Right renal cortex interstitium (tissue), 3 donors: ENCODE measurements around the gene ZFYVE9. TPM values are rescaled to one million over a fixed set of nuclear protein-coding genes. Genes with fewer than 3 reads are reported as not detected.

Source experiments
- DNase-seq, 3 donors: peaks; one replicate each; pipeline ENCODE4 v3.0.0-alpha.2; 2013; ENCODE audit warnings: low read depth in 3 of 3, low spot score in 2 of 3
- polyA plus RNA-seq, 3 donors: library from polyadenylated mRNA; unstranded; fragments of 120-200 nt; gene quantifications; one replicate each; pipeline ENCODE4 v1.2.1, GENCODE V29; 2013; ENCODE audit not compliant: insufficient read length in 3 of 3

The ZFYVE9 gene
- polyA plus RNA-seq, 3 donors, result 36.9 to 40.9 (median 39.5) TPM

DNA sequence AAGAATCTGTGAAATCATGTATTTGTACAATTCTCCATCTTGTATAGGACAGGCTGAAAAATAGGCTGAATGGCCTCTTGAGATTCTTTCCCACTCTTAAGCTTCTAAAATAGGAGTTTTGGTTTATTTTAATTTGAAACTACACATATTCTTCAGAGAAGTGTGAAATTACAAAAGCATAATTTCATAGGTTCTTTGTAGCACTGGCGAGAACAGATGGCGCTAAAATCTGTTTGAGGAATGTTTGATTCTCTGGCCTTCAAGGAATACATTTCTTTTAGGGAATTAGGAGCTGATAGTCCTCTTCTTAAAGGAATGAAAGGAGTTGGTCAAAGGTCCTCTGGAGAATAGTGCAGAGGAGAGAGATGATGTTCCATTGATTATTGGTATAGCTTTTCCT is 179.2 kb downstream of the ZFYVE9 start:
- no peak for DNase-seq

DNA sequence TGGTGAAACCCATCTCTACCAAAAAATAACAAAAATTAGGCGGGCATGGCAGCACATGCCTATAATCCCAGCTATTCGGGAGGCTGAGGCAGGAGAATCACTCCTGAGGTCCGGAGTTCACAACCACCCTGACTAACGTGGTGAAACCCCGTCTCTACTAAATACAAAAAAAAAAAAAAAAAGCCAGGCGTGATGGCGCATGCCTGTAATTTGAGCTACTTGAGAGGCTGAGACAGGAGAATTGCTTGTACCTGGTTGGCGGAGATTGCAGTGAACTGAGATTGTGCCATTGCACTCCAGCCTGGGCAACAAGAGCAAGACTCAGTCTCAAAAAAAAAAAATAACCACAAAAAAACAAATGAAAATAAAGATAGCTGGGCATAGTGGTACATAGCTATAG is 181.8 kb downstream of the ZFYVE9 start:
- DNase-seq, result no peak

DNA sequence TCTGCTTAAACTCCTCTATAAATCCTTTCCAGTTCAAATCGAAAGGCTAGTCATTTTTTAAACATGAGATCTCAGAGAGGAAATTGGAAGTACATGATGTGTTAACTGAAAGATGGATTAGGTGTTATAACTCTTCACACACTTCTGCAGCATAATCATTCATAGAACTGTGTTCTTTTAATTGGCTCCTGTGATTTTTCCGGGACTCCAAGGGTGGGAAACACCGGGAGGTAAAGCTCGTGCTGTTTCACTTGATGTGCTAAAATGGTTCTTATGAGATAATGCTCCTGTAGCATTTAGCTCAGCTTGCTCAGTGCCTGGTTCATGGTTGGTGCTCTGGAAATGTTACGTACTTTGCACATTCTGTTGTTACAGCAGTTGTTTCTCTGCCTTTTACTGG is 183.9 kb downstream of the ZFYVE9 start:
- DNase-seq, result no peak

DNA sequence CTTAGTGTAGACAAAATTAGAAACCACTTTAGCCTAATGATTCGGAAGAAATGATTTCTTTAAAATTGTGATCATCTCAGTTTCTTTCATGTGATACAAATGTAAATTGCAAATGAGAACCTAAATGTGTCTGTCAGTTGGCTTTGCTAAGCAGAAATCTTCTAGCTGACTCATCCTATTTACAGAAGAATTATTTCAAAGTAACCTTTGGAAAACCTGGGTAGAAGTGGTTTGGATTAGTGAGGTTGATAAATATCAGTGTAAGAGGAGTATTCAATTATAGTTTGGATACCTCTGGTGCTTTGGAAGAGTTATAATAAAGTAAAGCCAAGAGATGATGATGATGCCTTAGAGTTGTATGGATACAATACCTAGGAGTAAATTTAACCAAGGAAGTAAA is 186.7 kb downstream of the ZFYVE9 start:
- DNase-seq, result no peak

DNA sequence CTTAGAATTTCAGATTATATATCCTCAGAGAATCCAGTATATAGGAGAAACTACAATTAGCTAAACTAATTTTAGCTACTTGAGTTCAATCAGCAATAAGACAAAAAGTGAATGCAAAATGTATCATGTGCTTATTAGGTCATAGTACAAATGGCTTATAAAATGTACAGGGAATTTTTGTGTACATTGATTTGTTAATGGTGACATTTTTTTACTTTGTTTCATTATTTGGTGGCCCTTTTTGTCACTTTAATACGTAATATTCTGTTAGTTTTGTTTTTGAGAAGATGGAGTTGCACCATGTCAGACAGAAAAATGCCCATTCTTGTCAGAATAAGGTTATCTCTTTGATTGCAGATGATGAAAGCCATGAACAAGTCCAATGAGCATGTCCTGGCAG is 190.5 kb downstream of the ZFYVE9 start:
- DNase-seq, result no peak

DNA sequence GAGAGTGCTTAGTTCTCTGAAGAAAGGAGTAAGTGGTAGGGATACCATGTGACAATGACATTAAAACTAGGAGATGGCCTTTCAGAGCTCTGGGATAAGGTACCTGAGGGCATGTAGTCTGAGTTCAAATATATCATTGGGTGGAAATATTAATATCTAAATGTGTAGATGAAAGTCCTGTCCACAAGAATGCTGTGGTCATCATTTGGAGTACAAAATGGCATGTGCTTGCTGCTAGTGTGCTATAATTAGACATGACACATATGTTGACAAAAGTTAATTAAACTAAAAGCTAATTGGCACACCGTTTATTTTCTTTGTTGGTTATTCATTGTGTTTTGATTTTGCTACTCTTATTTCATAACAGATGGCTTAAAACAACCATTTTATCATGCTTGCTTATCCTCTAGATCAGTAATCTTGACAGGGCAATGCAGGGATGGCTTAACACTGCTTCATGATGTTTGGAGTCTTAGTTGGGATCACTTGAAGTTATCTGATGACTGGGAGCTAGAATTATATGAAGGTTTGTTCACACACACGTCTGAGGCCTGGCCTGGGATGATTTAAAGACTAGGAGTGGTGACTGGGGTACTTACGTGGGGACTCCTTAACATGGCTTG is 193.1 kb downstream of the ZFYVE9 start:
- DNase-seq, result no peak

DNA sequence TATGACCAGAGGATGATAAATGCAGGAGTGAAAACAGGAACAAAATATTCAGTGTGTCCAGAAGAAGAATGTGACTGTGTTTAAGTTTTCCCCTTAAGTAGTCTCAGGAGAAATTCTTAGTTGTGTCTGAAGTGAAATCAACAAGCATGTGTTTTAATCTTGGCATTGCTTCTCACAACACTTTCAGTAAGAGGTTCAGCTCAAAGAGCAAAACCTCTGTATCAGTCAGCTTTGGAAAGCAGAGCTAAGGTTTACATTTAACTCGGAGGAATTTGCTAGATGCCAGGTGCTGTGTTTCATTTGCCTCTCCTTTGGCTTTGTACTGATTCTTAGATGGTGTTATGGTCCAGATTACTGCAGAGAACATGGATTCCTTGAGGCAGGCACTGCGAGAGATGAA is 195.6 kb downstream of the ZFYVE9 start:
- no peak for DNase-seq

DNA sequence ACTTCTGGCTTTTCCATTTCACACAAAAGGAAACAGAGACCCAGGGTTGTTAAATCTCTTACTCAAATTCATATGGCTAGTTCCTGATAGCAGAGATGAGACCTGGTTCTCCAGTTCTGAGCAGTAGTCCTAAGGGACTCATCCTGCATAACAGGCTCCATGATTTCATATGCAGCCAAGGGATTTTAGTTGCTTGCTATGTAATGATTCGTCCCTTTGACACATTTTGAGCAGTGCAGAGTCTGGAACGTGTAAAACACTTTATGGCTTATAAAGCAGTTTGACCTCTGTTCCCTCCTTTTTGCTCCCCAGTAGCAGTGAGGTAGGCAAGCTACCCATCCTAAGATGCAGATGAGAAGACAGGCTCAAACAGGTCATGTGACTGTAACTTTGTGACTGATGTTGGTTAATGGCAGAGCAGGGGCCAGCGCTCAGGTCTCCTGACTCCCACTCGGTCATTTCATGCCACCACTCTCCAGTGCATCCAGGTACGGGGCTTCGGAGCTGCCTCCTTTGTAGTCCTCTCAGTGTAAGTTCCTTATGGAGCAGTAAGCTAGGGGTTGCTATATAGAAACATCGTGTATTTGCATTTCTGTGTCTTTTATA is 199.9 kb downstream of the ZFYVE9 start:
- no peak for DNase-seq

DNA sequence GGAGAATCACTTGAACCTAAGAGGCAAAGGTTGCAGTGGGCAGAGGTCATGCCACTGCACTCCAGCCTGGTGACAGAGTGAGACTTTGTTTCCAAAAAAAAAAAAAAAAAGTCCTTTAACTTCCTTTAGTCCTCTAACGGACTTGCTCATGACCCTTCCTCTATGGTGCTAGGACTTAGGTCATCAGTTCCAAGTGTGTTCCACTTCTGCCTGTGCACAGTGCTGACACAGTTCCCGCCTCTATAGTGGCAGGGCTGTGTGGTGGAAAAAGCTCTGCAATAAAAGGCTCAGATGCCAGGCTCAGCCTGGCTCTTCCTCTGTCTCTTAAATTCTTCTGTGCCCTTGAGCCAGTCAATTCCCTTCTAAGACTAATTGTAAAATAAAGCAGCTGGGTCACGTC is 202.1 kb downstream of the ZFYVE9 start:
- DNase-seq, result no peak

DNA sequence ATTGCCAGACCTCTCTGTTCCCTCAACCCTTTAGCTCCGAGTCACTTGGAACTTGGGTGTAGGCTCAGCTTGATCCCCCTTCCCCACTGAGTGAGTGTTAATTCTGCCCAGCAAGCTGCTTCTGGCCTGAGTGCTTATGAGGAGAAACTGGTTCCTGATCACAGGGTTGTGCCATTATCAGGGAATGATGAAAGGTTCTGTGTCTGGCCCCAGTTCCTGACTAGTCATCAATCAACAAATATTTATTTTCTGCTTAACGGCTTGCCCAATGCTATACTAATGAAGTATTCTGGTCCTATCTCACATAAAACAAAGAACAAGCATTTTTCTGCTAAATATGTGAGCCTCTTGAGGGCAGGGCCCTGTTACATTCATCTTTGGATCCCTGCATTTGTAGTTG is 203.4 kb downstream of the ZFYVE9 start:
- DNase-seq, result no peak

DNA sequence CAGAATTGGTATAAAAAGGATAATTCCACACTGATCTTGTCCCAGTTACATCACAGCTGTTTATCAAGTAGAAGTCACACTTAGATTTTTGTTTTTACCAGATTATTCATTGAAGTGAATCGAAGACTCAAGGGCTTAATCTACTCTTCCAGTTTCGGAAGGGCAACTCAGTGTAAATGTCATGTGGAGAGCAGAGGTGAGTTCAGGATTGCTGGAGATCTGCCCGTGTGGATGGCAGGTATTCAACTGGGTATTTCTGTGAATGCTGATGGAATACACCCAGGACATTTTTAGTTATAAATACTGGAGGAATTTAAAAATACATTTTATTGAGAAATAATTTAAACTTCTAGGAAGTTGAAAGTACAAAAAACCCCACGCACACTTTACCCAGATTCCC is 204.8 kb downstream of the ZFYVE9 start:
- no peak for DNase-seq

DNA sequence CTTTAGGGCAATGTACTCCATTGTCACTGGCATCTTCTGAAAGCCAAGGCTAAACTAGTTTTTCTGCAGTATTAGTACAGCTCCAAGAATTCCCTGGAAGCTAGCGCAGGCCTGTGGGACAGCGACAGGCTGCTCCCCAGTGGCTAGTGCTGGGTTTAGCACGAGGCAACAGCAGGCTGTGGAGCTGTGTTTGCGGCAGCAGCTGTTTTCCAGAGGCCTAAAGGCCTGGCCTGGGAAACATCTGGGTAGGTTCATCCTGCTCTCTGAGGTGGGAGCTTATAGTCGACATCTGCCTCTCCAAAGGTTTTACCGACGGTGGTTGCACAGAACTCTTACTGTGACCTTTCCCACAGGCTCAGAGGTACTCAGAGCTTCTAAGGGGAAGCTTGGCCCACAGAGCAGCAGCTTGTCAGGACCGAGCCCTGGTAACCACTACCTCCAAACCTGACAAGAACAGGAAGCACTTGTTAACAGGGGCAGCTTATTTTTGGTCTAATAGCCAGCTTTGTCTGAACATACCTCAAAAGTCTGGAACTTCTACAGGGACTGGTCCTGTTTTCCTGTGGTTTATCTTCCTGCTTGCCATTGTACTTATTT is 206.9 kb downstream of the ZFYVE9 start:
- DNase-seq, result no peak

DNA sequence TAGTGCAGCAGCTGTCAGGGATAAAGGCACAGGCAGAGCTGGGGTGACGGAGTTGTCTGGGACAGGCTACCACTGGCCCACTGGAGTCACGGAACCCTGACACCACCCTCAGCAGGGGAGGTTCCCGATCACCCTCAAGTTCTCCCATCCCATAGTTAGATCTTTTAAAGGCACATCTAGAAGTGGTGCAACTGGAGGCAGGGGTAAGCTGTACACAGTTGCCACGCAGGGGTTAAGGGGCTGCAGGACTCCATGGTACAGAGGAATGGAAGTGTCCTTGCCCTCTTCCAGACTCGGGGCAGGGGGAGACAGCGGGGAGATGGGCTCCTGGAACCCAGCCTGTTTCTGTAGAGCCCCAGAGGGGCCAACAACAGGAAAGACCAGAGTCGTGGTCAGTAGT is 210.8 kb downstream of the ZFYVE9 start:
- no peak for DNase-seq

DNA sequence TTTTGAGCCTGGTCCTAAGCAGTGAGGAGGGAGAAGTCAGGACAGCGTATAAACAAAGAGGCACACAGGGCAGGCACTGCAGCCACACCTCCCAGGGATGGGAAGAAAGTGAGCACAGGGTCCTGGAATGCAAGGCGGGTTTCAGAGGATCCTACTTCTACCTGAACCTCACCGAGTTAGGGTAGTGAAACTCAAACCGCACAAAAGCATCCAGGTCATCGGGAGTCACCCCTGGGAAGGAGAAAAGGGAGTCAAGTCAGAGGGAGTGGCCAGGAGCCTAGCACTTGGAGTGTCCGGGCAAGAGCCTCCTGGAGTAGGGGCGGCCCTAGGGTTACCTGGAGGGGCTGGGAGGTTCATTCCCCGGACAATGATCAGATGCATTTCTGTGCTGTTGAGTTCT is 213.5 kb downstream of the ZFYVE9 start:
- DNase-seq, result no peak

DNA sequence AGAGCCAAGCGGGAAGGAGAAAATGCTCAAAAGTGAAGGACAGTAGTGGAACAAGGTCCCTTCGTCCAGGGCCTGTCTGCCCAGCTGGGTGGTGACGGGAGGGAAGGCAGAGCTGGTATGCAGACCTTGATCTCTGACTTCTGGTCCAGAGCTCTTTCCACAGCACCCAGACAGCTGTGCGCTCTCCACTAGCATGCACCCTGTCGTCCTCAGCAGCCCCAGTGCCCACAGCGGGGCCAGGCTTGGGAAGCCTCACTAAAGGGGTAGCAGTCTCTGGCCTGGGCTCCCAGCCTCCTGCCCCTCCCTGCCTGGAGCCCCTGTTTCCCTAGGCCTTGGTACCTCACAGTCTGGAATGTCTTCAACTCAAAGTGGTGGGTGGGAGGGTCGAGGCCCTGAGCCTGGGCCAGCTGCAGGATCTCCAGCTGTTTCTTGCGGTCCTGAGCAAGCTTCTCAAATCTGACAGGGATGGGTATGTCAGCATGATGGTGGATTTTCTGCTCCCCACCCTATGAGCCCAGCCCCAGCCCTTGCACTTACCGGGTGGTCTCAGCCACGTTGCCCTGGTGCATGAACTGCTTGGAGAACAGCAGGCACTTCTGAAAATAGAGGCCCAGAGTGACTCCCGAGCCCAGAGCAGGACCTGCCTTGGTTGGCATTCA is 214.1 kb downstream of the ZFYVE9 start:
- no peak for DNase-seq

DNA sequence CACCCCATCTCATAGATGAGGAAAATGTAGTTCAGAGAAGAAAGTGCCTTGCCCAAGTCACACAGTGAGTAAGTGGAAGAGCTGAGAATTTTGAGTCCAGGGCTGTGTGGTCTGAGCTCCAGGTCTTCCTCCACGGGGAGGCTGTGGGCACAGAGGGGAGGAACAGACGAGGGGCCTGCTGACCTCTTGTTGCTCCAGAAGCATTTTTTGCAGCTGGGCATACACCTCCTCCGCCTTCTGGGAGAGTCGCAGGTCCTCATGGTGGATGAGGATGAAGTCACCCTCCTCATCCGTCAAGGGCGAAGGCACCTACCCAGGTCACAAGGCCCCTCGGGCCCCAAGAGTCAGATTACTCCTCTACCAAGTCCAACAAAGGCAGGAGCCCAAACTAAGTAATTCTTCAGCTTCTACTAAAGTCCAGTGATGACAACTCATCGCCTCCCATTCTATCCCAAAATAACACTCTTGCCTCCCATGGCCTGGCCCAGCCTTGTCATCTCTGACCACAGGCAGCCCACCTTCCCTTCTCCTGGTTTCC is 215.0 kb downstream of the ZFYVE9 start:
- DNase-seq, result no peak

DNA sequence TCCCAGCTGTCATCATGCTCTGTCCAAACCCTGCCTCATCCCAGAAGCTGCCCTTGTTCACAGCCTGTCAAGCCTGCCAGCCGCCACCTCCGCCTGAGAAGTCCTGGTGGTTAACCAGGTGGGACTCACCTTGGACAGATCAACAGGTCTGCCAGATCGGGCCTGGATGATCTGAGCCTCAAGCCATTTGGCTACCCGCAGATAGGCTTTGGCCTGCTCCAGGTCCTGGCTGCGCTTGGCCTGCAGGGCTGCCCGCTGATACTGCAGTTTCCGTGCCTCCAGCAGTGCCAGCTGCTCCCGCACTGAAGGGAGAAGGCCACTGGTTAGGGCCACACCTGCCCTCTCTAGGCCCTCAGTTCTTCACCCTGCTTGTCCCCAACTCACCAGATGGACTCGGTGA is 215.5 kb downstream of the ZFYVE9 start:
- no peak for DNase-seq

DNA sequence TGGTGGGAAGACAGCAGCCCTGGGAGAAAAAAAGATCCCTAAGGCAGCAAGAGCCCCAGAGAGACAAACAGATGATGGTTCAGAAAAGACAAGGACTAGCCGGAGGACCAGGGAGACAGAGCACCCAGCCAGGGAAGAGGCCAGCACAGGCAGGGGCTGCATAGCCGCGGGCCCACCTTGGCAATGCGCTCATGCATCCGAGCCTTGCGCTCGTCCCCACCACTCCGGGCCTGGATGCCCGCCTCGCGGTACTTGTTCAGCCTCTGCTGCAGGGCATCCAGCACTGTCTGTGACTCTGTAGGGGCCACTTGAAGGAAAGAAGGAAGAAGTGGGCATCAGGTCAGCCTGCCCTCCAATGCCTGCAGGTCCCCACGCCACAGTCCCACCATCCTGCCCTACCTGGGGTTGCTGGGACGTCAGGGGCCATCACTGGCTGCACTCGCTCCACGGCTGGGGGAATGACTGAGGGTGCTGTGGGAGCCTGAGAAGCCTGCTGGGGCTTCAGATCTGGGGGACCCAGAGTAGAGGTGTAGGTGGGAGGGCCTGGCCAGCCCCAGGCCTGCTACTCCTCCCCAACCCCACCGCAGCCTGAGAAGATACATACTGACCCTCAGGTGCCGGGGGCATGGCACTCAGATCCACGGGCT is 217.1 kb downstream of the ZFYVE9 start:
- DNase-seq, result no peak

DNA sequence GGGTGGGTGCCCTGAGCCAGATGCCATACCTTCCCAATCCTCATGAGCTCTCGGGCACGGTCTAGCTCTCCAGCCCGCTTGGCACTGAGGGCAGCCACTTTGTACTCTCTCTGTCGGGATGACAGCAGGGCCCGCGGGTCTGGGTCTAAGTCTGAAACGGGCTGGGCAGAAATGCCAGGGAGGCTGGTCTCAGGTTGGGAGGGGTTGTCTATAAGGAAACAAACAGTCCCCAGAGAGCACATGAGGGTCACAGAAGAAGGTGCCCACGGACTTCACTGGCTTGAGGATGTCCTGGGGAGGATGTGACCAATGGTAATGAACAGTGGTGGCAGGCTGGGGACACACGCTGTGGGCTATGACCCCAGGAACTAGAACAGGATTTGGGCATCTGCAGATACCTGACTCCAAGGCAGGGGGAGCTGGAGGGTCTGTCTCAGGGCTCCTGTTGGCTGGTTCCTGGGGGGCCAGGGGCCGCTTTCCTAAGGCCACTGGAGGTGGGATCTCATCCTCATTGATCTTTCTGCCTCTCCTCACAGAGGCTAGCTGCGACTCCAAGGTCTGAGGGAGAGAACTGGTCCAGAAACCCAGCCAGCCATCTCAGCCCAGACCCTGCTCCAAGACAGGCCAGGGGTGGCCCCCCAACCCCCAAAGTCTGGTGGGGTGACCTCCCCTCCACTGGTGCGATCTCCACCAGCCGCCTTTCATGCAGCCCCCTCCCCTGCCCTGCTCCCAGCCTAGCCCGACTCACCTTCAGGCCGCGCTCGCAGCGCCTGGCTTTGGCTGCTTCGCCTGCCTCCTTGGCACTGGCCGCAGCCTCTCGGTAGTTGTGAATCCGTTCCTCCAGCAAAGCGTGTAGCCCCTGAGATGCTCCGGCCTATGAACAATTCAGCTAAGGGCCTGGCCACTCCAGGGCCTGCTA is 218.0 kb downstream of the ZFYVE9 start:
- no peak for DNase-seq

DNA sequence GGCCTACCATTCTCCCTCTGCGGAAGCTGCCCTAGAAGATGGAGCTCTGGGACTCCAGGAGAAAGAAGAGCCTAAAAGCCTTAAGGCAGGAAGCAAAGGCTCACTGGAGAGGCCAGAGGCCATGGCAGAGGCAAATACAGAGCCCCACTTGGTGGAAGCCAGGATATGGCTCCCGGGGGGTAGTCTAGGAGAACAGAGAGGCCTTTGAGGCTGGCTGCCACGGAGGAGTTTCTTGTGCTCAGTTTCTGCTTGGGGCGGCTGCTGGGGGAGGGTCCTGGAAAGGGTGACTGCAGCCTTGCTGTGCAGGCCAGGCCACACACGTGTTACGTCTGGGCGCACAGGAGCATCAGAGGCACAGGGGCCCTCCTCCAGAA is 218.7 kb downstream of the ZFYVE9 start:
- DNase-seq, result no peak
